GM23248 (cell line): ENCODE data around the gene CHORDC1. TPM values are rescaled to one million over a fixed set of nuclear protein-coding genes. Genes with fewer than 3 reads are reported as not detected.
"Not testable (repeated sequence)": the region's sequence is repeated elsewhere in the genome, so short reads cannot be mapped to it uniquely, and the experiment has no call there.

Experiments
- DNase-seq: peaks from one replicate; pipeline ENCODE4 v3.0.0-alpha.2; 2015
- H2AFZ ChIP-seq: fragments of 200-600 bp; sonication (generic); 2 replicates; pipeline ENCODE4 v1.6.1; 2016; ENCODE audit warnings: antibody characterized with exemption
- H3F3A ChIP-seq: fragments of 200-600 bp; sonication (generic); 2 replicates; pipeline ENCODE4 v1.6.1; 2016; ENCODE audit warnings: mild to moderate bottlenecking, antibody characterized with exemption, mixed run types; ENCODE audit not compliant: insufficient read depth
- H3K27ac ChIP-seq: fragments of 200-600 bp; sonication (generic); 2 replicates; pipeline ENCODE4 v1.5.1; 2016; ENCODE audit warnings: mild to moderate bottlenecking
- H3K27me3 ChIP-seq: fragments of 200-600 bp; sonication (generic); replicated peaks from 2 replicates; pipeline ENCODE4 v1.6.1; 2016; ENCODE audit warnings: mild to moderate bottlenecking; ENCODE audit not compliant: insufficient read depth
- H3K36me3 ChIP-seq: fragments of 200-600 bp; sonication (generic); 2 replicates; pipeline ENCODE4 v1.6.1; 2016; ENCODE audit warnings: low read depth, mild to moderate bottlenecking
- H3K4me1 ChIP-seq: fragments of 200-600 bp; sonication (generic); 2 replicates; pipeline ENCODE4 v1.6.1; 2016; ENCODE audit warnings: mild to moderate bottlenecking; ENCODE audit not compliant: insufficient read depth
- H3K4me2 ChIP-seq: fragments of 200-600 bp; sonication (generic); one replicate; pipeline ENCODE4 v1.6.1; 2016; ENCODE audit warnings: mild to moderate bottlenecking; ENCODE audit not compliant: unreplicated experiment
- H3K4me3 ChIP-seq: fragments of 200-600 bp; sonication (generic); 2 replicates; pipeline ENCODE4 v1.5.1; 2016; ENCODE audit warnings: mild to moderate bottlenecking
- H3K79me2 ChIP-seq: fragments of 200-600 bp; sonication (generic); 2 replicates; pipeline ENCODE4 v1.6.1; 2016; ENCODE audit warnings: mild to moderate bottlenecking; ENCODE audit not compliant: insufficient read depth
- H3K9ac ChIP-seq: fragments of 200-600 bp; sonication (generic); 2 replicates; pipeline ENCODE4 v1.6.1; 2016; ENCODE audit warnings: mild to moderate bottlenecking
- H3K9me2 ChIP-seq: fragments of 200-600 bp; sonication (generic); 2 replicates; pipeline ENCODE4 v1.6.1; 2016; ENCODE audit warnings: mixed run types, mild to moderate bottlenecking, moderate library complexity; ENCODE audit not compliant: insufficient read depth
- H3K9me3 ChIP-seq: fragments of 200-600 bp; sonication (generic); one replicate; pipeline ENCODE4 v1.6.1; 2017; ENCODE audit warnings: low read depth
- H4K20me1 ChIP-seq: fragments of 200-600 bp; sonication (generic); 2 replicates; pipeline ENCODE4 v1.6.0; 2016; ENCODE audit not compliant: insufficient read depth
- EZH2 ChIP-seq: fragments of 200-600 bp; sonication (generic); IDR thresholded peaks from 2 replicates; pipeline ENCODE4 v1.6.1; 2018; ENCODE audit warnings: antibody characterized with exemption, mild to moderate bottlenecking; ENCODE audit not compliant: insufficient read depth, poor library complexity, severe bottlenecking
- EZH2phosphoT487 ChIP-seq: fragments of 200-600 bp; sonication (generic); IDR thresholded peaks from 2 replicates; pipeline ENCODE4 v1.6.1; 2018; ENCODE audit warnings: antibody characterized with exemption, moderate library complexity, mild to moderate bottlenecking, low read depth; ENCODE audit not compliant: insufficient read depth
- WGBS, 2 experiments: methylation state at CpG; one replicate each; pipeline ENCODE4 v1.1.6; 2015 to 2017; ENCODE audit warnings: low lambda C conversion rate in 2 of 2, low coverage in 1 of 2; ENCODE audit errors: missing lambda C conversion rate in 2 of 2; 5-methylcytosine and 5-hydroxymethylcytosine counted together
- in situ Hi-C: fragments of 300-500 bp; cut with MboI; formaldehyde crosslinking; loops from 2 replicates; pipeline ENCODE4 v1.15.0; 2020
- polyA plus RNA-seq: library from polyadenylated mRNA; unstranded; fragments of >200 nt; fragmentation: Nextera tagmentation; extraction: Ambion mirVana; gene quantifications from 2 replicates; pipeline ENCODE4 v1.2.1, GENCODE V29; 2016
- total RNA-seq: library from RNA; depleted of rRNA; stranded (reverse); fragments of >200 nt; shearing (Covaris generic); gene quantifications from 2 replicates; pipeline ENCODE4 v1.2.3, GENCODE V29; 2014

The CHORDC1 gene
- total and polyA plus RNA-seq, 2 experiments from 2014 or later = 14.5 to 35.6 TPM

DNA sequence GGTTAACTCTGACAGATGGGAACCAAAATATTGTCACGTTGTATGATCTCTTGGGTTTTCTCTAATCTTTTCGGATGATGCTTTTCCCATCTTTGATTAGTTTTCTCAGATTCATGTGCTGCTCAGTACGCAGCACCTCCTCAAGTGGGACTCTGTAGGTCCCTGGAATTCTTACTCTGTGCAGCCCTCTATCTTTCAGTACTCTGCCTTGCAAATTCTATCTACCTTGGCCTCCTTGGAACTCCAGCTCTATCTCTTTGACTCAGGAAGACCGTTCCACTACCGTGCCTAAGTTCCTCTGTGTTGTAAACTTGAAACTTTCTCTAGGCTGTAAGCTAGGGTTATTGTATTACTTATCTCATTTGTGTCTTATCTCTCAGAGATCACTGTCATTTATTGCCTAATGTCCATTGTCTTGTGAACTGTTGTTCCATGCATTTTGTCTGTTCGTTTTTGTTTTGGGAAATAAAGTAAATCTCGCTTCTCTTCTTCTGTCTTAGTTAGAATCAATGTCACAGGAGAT lies 20.1 kb upstream of the CHORDC1 start:
- 18 to 24% methylated on average over 7 of the region's 7 CpGs for WGBS, 2 experiments
- no peak for DNase-seq
- Histone ChIP-seq H3K9me2 (no peaks in the 10 kb centered on the region), H3K79me2 (no peaks in the 10 kb centered on the region), H3K36me3 (no peaks in the 10 kb centered on the region), H3K4me2 (no peak overlapping the region), H3K9ac (no peak overlapping the region), H3K27me3 (peaks cover 7% of the 10 kb centered on the region), H3K4me1 (no peaks in the 10 kb centered on the region), H4K20me1 (no peaks in the 10 kb centered on the region; the same call in 1 of the 2 replicates), H3K27ac (no peak overlapping the region), H3K4me3 (no peak overlapping the region), H3F3A (no peaks in the 10 kb centered on the region), H2AFZ (no peak overlapping the region), H3K9me3 (no peaks in the 10 kb centered on the region)
- in situ Hi-C loops = no loop called here
- TF ChIP-seq EZH2 (no peak), EZH2phosphoT487 (no peak)

DNA sequence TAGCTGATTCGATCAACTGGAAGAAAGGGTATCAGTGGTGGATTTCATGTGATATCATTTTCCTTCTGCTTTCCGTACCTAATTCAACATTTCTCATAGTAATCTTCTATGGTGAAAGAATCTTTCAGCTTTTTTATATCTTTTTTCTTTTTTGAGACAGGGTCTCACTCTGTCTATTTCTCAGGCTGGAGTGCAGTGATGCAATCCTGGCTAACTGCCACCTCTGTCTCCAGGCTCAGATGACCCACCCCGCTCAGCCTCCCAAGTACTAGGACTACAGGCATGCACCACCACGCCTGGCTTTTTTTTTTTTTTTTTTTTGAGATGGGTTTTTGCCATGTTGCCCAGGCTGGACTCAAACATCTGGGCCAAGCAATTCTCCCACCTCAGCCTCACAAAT lies 18.6 kb upstream of the CHORDC1 start:
- Histone ChIP-seq H3K79me2 (no peaks in the 10 kb centered on the region), H3K4me3 (no peak overlapping the region), H3K9me3 (no peaks in the 10 kb centered on the region), H3K4me1 (no peaks in the 10 kb centered on the region), H3K36me3 (no peaks in the 10 kb centered on the region), H3K27me3 (peaks cover 7% of the 10 kb centered on the region), H3K27ac (no peak overlapping the region), H4K20me1 (no peaks in the 10 kb centered on the region; the same call in 1 of the 2 replicates), H2AFZ (no peak overlapping the region), H3K9ac (no peak overlapping the region), H3F3A (no peaks in the 10 kb centered on the region), H3K9me2 (no peaks in the 10 kb centered on the region), H3K4me2 (no peak overlapping the region)
- 36 to 48% methylated on average over 3 to 4 of the region's 4 CpGs for WGBS, 2 experiments
- DNase-seq = no peak
- TF ChIP-seq EZH2 = no peak
- no peak for TF ChIP-seq EZH2phosphoT487
- in situ Hi-C loops = no loop called here

DNA sequence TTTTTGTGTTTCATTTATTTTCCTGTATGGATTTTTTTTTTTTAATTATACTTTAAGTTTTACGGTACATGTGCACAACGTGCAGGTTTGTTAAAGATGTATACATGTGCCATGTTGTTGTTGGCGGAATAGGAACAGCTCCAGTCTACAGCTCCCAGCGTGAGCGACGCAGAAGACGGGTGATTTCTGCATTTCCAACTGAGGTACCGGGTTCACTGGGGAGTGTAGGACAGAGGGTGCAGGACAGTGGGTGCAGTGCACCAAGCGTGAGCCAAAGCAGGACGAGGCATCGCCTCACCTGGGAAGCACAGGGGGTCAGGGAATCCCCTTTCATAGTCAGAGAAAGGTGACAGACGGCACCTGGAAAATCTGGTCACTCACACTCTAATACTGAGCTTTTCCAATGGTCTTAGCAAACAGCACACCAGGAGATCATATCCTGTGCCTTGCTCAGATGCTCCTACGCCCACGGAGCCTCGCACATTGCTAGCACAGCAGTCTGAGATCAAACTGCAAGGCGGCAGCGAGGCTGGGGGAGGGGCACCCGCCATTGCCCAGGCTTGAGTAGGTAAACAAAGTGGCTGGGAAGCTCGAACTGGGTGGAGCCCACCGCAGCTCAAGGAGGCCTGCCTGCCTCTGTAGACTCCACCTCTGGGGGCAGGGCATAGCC lies 17.3 kb upstream of the CHORDC1 start:
- in situ Hi-C loops, H3F3A ChIP-seq, DNase-seq, H3K9me2 ChIP-seq, H3K36me3 ChIP-seq, H3K79me2 ChIP-seq, H3K4me3 ChIP-seq, H3K4me2 ChIP-seq, H3K27ac ChIP-seq, H4K20me1 ChIP-seq, H3K4me1 ChIP-seq, H3K9ac ChIP-seq, H2AFZ ChIP-seq, H3K27me3 ChIP-seq, H3K9me3 ChIP-seq: not testable (repeated sequence)
- WGBS, 2 experiments = 61 to 65% methylated on average over 20 of the region's 20 CpGs

DNA sequence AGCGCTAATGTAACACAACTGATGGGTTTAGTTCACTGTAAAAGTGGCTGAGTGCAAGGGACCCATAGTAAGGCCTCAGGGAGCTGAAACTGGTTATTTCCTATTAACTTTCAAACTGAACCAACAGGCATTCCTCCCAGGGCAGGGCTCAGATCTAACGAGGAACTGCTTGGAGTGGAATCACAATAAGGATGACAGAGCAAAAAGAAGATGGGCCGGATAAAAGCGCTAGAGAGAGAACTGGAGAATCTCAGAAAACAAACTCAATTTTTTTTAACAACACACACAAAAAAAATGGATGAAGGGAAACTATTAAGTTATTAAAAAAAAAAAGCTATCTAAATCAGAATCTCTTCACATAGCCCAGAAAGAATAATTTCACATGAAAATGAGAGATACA lies 14.2 kb upstream of the CHORDC1 start:
- 45 to 72% methylated on average over 4 of the region's 4 CpGs for WGBS, 2 experiments
- in situ Hi-C loops = no loop called here
- no peak overlapping the region for H3K27ac ChIP-seq

More for the DNA sequence above, 14.2 kb upstream of the CHORDC1 start:
- no peak overlapping the region for H2AFZ ChIP-seq
- H3K9ac ChIP-seq = no peak overlapping the region
- H3K79me2 ChIP-seq = no peaks in the 10 kb centered on the region
- TF ChIP-seq EZH2phosphoT487 (no peak), EZH2 (no peak)
- H3F3A ChIP-seq = no peaks in the 10 kb centered on the region
- peaks cover 12% of the 10 kb centered on the region; the same call in 1 of the 2 replicates for H3K27me3 ChIP-seq
- H3K9me2 ChIP-seq = no peaks in the 10 kb centered on the region
- no peaks in the 10 kb centered on the region for H4K20me1 ChIP-seq
- no peak overlapping the region for H3K4me3 ChIP-seq
- H3K9me3 ChIP-seq = no peaks in the 10 kb centered on the region
- no peak for DNase-seq
- no peaks in the 10 kb centered on the region for H3K36me3 ChIP-seq
- no peaks in the 10 kb centered on the region for H3K4me1 ChIP-seq
- no peak overlapping the region for H3K4me2 ChIP-seq
